Measurements from ENCODE around the gene ARSH.
"Not testable (repeated sequence)": the region's sequence is repeated elsewhere in the genome, so short reads cannot be mapped to it uniquely, and the experiment has no call there.

ARSH gene

GRCh38 chrX:3006495-3006894 is at the start of gene ARSH:
Gene ARSH (plus strand): TSS chrX:3006546. CDS start chrX:3006613, 67 bp downstream.
- DNase-seq = no peak

- no peak for DNase-seq
These were observed 48.1 kb upstream of the ARSH start for GRCh38 chrX:2958199-2958598.

- DNase-seq = no peak
These were observed 45.4 kb upstream of the ARSH start for GRCh38 chrX:2960861-2961515.

GRCh38 chrX:2962381-2962780 is 44.0 kb upstream of the ARSH start:
- DNase-seq = no peak

GRCh38 chrX:2963449-2963848 is 42.9 kb upstream of the ARSH start:
- DNase-seq = not testable (repeated sequence)

- not testable (repeated sequence) for DNase-seq
These were observed 42.2 kb upstream of the ARSH start for GRCh38 chrX:2963992-2964794.

GRCh38 chrX:2965965-2966364 is 40.4 kb upstream of the ARSH start:
- no peak for DNase-seq

- DNase-seq = no peak
These were observed 39.3 kb upstream of the ARSH start for GRCh38 chrX:2967012-2967411.

GRCh38 chrX:2967584-2967983 is 38.8 kb upstream of the ARSH start:
- DNase-seq = no peak

- no peak for DNase-seq
These were observed 38.1 kb upstream of the ARSH start for GRCh38 chrX:2967998-2968909.

- no peak for DNase-seq
These were observed 37.3 kb upstream of the ARSH start for GRCh38 chrX:2969021-2969420.

GRCh38 chrX:2972391-2972790 is 34.0 kb upstream of the ARSH start:
- no peak for DNase-seq

- DNase-seq = no peak
These were observed 31.4 kb upstream of the ARSH start for GRCh38 chrX:2974961-2975360.

GRCh38 chrX:2978639-2979038 is 27.7 kb upstream of the ARSH start:
- not testable (repeated sequence) for DNase-seq

GRCh38 chrX:2984342-2984741 is 22.0 kb upstream of the ARSH start:
- no peak for DNase-seq

- no peak for DNase-seq
These were observed 16.8 kb upstream of the ARSH start for GRCh38 chrX:2989565-2989964.

GRCh38 chrX:3010532-3010931 is 4.2 kb downstream of the ARSH start:
- DNase-seq = no peak

- DNase-seq = no peak
These were observed 11.1 kb downstream of the ARSH start for GRCh38 chrX:3017492-3017891.

- DNase-seq = no peak
These were observed 17.8 kb downstream of the ARSH start for GRCh38 chrX:3024176-3024575.

GRCh38 chrX:3026074-3026815 is 19.9 kb downstream of the ARSH start:
- DNase-seq = no peak

GRCh38 chrX:3029129-3029528 is 22.8 kb downstream of the ARSH start:
- no peak for DNase-seq

- DNase-seq = no peak
These were observed 30.9 kb downstream of the ARSH start for GRCh38 chrX:3037218-3037617.

GRCh38 chrX:3044196-3044595 is 37.9 kb downstream of the ARSH start:
- DNase-seq = no peak
